ENCODE data around the gene CD300LB.

- TF ChIP-seq CTCF (IDR thresholded peaks at IDR 0.05; ENCODE audit: insufficient read depth, low read length, poor library complexity, severe bottlenecking): no peak
- TF ChIP-seq EZH2phosphoT487 (conservative IDR thresholded peaks at IDR 0.05; ENCODE audit: low read length): no peak
These were observed 11.6 kb upstream of the CD300LB start for GRCh38 chr17:74542727-74543383.

Data from SU-DHL-6 (cell line).